Left colon (tissue), 2 donors: ENCODE data around the gene CYREN. TPM values are rescaled to one million over a fixed set of nuclear protein-coding genes. Genes with fewer than 3 reads are reported as not detected.

Experiments
- ATAC-seq: fragments of 200-7000 bp; cut with Tn5 transposase; one replicate; pipeline ENCODE4 v1.9.1; 2020; ENCODE audit warnings: mild to moderate bottlenecking, moderate library complexity
- DNase-seq, 2 donors: peaks; one replicate each; pipeline ENCODE4 v3.0.0-alpha.2; 2020
- intact Hi-C, 2 donors: fragments of 100-400 bp; cut with DNase I in 1 of 2; cut with micrococcal nuclease in 1 of 2; formaldehyde crosslinking; loops; one replicate each; pipeline versions ENCODE4 v1.11.2 to v1.14.0; 2022; cut with DNase I, micrococcal nuclease
- total RNA-seq, 2 donors: library from RNA; stranded (reverse); fragmentation: NEBNext Ultra II Directional; extraction: Animal tissue kit (Norgen Biotek cat#: 25700); gene quantifications; one replicate each; pipeline ENCODE4 v1.2.1, GENCODE V29; 2021
- donor health status: DM: no; HTN: no; CAD: no.
- donor health status: DM: yes; HTN: yes; CAD: no.

Gene CYREN
- total RNA-seq, 2 donors from 2014 or later: 32.8 to 44.6 TPM

DNA sequence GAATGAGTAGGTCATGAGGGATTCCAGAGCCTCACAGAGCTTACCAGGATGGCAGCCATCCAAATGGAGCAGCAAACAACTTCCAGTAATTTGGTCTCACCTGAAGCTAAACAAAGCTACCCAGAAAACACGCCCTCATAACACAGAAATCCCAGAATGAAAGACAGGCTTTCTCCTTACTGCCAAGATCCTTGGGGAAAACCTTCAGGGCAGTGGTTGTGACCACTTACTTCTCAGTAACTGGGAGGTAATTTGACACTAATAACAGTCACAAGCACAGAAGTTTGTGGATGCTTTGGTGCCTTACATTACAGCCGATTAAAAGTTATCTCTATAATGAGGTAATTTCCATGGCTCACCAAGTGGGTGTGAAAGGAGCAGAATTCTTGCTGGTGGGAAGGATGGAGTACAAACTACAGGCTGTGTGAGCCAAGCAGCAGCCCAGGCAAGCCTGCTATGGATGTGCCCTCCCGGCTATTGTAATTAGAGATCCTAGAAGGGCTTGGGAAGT is 30.4 kb upstream of the CYREN start:
- intact Hi-C loops: no loop called here
- ATAC-seq (no peak), DNase-seq (no peak)

DNA sequence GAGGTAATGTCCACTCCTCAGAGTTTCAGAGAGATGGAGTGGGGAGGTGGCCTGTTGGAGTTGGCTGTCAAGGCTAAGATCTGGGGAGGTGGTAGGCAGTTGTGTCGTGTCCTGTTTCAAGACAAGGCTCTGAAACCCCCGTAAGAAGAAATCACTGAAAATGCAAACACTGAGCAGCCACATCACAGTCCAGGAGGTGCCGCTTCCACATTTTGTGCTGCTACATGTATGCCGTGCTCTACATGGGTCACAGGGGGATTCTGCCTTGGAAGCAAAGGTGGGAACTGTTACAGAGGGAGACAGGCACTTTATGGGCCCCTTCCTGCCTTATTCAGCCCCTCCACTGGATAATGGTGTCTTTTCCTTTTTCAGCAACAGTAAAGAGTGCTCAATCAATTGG is 28.9 kb upstream of the CYREN start:
- ATAC-seq: no peak
- no peak for DNase-seq
- intact Hi-C loops: no loop called here

DNA sequence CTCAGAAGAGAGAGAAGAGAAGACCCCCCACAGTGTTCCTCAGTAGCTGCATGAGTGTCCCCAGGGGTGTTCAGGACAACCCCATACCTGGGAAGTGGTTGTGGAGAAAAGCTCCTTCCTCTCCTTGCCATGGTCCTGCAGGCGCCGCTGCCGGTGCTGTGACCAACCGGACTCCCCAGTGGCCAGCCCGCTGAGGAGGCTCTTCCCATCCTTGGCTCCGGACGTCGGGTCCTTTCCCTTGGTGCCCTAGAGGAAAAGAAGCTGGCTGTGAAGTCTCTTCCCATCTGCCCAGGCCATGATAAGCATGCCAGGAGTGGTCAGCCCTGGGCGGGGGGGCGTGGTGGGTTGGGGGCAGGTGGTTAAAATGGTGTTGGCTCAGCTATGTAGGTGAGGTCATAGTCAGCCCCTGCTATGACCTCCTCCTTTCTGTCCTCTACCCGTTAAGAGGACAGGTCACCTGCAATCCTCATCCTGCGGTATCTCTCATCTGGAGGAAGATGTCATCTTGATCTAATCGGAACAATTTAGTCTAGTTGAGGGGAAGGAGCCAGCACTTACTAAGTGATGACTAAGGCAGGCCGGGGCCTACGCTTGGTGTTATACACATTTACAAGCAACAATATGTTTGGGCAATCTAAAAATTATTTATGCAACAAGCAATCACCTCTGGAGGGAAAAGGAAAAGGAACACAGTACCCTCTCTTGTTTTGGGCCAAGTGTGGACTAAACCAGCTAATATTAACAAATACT is 27.6 kb upstream of the CYREN start:
- no peak for ATAC-seq
- no peak for DNase-seq
- intact Hi-C loops: no loop called here

DNA sequence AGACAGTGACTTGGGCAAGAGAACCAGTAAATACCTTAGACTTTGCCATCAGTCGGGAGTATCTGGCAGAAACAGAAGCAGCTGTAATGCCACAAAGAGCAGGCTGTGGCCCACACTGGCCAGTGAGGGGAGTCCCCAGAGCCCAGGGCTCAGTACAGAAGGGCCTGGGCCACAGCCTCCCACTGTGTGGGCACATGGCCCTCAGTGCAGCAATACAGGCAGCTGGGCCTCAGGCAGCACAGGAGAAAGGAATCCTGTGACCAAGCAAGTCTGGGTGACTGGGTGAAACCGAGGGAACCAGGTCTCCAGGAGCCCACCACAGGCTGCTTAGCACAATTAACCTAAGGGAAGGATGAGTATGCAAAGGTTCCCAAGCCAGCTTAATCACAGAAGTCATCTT is 26.8 kb upstream of the CYREN start:
- no peak for DNase-seq
- intact Hi-C loops: no loop called here
- no peak for ATAC-seq

DNA sequence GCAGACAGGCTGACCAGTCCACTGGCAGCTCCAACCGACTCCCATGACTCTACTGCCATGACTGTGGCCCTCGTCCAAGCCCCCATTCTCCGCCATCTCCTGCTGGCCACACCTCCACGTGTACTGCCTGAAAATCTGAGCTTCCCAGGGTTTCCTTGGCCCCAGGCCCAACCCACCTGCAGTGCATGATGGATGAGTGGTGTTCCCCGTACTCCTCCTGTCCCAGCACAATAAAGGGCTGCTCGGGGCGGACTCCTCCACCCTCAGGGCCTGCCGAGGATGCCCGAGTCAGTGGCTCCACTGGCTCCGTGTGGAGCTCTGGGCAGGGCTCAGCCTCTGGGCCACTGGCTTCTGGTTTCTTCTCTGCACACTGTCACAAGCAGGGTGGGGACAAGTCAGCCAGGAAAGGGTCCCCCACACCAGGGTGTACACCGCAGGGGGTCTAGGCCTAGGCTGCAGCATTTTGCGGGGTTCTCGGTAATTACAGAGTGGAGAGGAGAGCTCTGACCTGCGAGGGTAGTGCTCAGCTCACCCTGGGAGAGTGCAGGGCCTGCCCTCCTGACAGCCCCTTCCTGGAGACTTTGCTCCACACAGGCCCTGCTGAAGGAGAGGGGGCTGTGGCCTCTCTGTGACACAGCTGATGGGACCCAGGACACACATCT is 25.6 kb upstream of the CYREN start:
- no peak for ATAC-seq
- intact Hi-C loops: no loop called here
- DNase-seq: no peak

DNA sequence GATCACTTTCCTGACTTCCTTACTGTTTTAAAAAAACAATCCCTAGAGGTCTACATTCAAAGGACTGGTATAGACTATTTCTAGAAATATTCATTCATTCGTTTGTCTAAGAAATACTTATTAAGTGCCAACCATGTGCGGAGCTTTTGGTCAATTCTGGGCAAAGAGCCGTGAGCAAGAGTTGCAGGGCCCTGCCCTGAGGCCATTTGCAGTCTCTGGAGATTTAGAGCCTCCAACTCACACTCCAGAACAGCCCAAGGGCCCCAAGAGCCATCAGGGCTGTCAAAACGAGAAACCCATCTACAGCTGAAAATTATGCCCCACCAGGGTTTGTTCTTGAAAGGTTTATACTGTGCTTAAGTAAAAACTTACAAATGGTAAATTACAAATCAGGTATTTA is 24.6 kb upstream of the CYREN start:
- intact Hi-C loops: no loop called here
- DNase-seq (no peak), ATAC-seq (no peak)

DNA sequence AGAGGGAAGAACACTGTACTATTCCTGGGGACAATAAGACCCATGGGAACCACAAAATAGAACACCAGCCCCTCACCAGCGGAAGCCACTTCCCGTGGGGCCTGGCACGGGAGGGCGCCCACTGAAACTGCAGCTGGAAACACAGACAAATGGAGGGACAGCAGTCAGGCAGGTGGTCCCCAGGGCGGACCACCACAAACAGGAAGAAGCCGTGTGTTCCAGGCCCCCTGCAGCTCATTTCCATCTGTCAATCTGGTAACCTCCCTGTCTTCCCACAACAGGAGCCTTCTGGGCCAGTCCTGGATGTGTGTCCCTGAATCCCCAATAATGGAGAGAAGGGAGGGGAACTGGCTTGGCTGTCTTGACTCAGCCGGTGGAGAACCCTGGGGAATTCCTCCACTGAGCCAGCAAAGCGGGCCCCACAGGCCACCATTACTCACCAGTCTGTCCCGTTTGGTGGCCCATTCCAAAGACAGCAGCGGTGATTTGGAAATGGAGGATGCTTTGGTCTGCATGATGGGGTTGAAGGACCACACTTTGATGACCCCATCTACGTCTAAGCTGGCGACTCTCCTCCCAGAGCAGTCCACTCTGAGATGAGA is 24.1 kb upstream of the CYREN start:
- DNase-seq (no peak), ATAC-seq (no peak)
- intact Hi-C loops: no loop called here

DNA sequence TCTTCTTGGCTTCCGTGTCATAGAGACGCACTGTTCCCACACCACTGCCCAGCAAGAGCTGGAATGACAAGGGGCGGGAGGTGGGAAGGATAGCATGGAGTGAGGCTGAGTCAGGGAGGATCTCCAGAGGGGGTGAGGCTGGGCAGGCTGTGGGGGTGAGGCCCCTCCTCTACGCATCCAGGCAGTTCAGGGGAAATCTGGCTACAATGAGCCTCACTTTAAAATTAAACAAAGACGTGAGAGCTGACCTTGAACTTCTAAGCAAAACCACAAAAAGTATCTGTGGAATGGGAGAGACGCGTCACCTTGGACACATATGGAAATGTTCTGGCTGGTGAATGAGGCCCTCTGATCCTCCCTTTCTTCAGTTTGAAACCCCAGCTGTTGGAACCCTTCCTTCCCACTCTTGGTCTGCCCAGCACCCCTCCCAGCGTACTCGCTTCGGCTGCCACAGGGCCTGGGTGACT is 23.1 kb upstream of the CYREN start:
- intact Hi-C loops: no loop called here
- no peak for ATAC-seq
- no peak for DNase-seq

DNA sequence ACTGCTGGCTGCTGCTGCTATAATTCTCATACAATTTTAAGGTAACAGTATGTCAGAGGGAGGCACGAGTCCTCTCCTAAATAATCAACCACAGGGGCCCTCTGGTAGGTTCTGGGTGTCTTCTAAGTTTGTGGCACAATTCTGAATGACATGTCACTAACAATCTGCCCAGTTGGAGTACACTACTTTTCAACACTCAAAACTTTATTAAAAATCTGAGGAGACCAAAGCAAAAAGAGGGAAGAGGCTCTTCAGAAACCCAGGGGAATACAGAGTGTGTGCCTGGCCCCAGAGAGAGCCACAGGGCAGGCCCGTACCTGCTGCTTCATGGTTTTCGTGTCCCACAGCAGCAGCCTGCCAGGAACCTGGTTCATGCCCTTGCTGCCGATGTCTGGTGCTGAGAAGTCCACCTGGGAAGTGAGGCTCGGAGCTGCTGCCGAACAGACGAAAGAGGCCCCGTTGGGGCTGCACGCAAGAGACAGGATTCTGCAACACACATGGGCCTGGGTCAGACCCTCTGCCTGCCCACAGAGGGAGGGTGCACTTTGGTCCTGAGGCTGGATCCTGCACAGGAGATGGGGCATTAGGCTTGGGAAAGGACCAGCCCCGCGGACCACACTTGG is 22.5 kb upstream of the CYREN start:
- intact Hi-C loops: no loop called here
- no peak for ATAC-seq
- no peak for DNase-seq

DNA sequence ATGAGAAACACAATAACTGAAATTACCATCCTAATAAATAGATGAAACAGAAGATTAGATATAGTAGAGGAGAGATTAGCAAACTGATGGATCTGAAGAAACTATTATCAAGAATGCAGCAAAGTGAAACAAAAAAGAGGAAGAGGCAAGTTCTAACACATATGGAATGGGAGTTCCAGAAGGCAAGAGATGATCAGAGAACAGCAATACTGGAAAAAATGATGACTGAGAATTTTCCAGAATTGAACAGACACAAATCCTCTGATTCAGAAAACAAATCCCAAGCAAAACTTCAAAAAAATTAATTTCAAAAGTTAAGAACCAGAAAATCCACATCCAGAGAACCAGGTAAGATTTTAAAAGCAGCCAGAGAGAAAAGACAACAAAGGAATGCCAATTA is 20.2 kb upstream of the CYREN start:
- intact Hi-C loops: no loop called here
- DNase-seq: no peak
- no peak for ATAC-seq

DNA sequence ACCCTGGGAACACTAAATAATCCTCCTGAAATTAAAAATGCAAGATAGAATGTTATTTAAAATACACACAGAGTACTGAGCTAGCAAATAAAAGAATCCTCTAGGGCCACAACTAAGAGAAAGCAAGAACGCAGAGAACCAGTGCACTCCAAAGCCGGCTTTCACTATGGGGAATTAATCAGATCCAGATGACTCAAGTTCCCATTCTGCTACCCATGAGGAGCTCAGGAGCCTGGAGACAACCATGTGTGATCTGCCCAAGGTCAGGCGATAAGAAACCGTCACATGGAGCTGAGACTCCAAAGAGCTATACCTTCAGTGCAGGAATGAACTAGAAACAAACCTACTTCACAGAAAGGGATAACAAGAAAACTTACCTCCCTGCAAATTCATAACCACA is 19.5 kb upstream of the CYREN start:
- intact Hi-C loops: loop anchor here in 1 of 2 donors (10.0 kb wide), 1 partner anchor 515 kb away; no protein-coding TSS in a partner anchor
- DNase-seq (no peak), ATAC-seq (no peak)

DNA sequence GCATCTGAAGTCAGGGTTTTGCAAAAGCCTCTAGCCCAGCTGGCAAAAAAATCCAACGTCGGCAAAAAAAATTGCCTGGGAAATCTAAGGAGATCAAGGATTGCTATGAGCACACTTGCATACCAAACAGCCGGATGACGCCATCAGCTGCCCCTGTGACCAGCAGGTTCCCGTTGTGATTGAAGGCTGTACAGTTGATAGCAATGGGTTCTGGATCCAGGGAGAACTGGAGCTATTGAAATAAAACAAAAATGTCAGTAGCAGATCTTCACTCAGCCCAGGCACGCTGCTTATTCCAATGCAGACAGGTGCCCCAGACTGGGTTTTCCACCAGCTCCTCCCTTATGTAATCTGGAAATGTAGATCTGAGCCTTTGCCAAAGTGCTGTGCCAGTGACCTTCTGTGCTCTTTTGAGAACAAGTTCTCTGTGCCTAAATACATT is 18.7 kb upstream of the CYREN start:
- no peak for DNase-seq
- intact Hi-C loops: loop anchor here in 1 of 2 donors (10.0 kb wide), 1 partner anchor 514 kb away; no protein-coding TSS in a partner anchor
- no peak for ATAC-seq

DNA sequence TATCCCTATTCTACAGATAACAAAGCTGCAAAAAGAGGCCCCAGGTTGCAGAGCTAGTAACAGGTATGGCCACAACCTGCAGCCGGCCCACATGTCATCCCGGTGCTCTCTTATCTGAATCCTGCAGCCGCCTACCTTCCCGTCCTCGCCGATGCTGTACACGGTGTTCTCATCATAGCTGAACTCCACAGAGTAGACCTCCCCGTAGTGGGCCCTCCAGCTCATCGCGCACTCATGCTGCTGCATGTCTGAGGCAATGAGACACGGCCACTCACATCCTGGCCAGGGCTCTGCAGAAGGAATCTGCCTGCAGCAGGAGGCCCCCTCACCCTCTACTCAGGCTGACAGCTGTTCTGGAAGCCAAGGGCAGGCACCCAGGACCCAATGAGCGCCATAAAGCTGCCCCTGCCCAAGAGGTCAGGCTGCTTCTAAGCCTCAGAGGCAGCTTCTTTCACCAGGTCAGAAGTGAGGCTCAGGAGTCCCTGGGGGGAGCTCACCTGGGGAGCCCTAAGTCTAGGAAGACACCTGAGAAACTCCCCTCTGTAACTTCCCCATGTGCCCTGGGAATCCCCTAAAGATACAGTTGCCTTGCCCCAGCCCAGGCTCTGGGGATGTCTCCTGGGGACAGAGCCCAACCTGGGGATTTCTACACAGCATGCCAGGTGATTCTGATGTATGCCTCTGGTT is 17.9 kb upstream of the CYREN start:
- DNase-seq: no peak
- no peak for ATAC-seq
- intact Hi-C loops: loop anchor here in 1 of 2 donors (10.0 kb wide), 1 partner anchor 514 kb away; no protein-coding TSS in a partner anchor

DNA sequence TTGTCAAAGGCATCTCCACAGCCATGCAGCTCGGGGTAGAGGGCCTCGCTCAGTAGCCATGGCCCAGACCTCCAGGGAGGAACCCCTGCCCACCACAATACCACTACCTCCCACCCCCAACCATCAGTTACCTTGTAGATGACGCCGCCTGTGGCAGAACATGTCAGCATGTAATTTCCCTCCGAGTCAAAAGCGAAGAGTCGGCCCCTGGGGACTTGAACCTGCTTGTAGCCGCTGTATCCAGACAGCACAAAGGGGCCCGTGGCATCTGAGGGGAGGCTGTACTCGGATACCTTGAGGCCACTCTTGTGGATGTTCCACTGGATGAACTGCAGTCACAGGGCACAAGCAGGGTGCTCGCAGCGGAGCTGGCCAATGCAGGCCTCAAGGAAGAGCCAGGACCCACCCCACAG is 16.3 kb upstream of the CYREN start:
- no peak for DNase-seq
- intact Hi-C loops: loop anchor here in 1 of 2 donors (10.0 kb wide), 1 partner anchor 512 kb away; no protein-coding TSS in a partner anchor
- no peak for ATAC-seq

DNA sequence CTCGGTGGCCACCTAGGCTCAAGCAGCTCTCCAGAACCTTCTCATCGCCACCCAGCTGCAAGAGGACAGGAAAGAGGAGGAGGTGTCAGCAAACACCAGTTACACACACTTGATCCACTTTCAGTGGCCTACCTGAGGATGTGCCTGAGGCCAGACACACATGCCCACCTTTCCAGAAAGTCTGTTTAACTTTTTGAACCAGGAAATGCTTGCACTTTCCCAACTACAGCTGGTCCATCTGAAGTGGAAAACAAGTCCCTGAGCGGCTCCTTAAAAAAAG is 15.7 kb upstream of the CYREN start:
- ATAC-seq: no peak

DNA sequence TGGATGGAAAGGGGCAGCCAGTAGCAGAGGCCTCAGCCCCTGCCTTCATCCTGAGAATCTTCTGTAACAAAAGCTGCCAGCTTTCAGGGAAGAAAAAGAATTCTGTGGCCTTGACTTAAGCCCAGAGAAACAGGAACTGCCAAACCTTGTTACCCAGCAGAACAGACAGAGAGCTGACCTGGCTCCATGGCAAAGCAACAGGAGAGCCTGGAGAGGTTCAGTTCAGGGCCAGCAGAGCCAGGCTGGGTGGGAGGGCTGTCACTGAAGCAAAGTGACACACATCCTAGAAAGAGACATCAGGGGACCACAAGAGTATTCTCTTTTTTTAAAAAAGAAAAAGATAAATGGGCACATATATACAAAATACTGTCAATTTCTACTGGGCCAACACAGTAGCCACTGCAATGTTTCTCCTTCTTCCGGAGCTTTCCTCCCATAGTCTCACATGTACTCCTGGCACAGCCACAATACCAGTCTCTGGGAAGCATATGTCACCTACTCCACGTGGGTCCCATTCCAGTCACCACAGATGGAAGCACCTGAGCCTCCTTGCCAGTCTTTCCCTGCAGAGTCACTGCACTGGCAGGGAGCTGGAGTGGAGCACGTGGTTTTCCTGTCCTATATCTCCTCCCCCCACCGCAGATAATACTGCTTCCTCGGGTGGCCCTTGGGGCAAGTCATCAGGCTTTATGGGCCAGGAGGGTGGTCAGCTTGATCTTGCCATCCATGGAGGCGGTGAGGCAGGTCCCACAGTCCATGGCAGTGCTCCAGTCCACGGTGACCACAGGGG is 15.2 kb upstream of the CYREN start:
- DNase-seq: no peak
- intact Hi-C loops: loop anchor here in 1 of 2 donors (10.0 kb wide), 1 partner anchor 511 kb away; no protein-coding TSS in a partner anchor
- no peak for ATAC-seq

More for the DNA sequence above, 15.7 kb upstream of the CYREN start:
- DNase-seq: no peak
- intact Hi-C loops: loop anchor here in 1 of 2 donors (10.0 kb wide), 1 partner anchor 511 kb away; no protein-coding TSS in a partner anchor

DNA sequence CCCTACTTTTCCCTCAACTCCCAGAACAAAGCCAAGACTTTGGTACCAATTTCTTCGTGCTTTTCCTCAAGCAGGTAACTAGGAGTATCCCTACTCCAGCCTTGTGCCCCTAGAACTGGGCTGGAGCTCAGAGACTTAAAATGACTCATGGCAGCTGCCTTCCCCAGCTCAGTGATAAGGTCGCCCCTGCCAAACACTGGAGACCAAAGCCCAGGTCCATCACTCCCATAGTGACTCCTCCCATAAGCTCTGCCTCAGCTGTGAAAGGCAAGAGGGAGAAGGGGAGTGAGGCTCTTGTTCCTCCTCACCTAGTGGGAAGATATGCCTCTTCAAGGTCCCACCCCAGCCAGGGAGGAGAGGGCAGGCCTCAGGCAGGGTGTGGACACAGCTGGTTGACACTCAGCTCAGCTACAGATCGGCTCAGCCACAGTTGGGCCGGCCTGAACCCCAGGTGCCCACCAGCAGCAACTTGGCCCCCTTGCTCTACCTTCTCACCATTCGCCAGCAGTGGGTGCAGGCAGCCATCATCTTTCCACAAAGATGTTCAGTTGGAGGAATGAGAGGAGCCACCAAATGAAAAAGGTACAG is 13.8 kb upstream of the CYREN start:
- DNase-seq: no peak
- intact Hi-C loops: loop anchor here in 1 of 2 donors (10.0 kb wide), 1 partner anchor 510 kb away; no protein-coding TSS in a partner anchor
- no peak for ATAC-seq
